ENCODE measurements around the gene DERL3.
"Not testable (repeated sequence)": the region's sequence is repeated elsewhere in the genome, so short reads cannot be mapped to it uniquely, and the experiment has no call there.

Gene DERL3

GRCh38 chr22:23860187-23860586, 21.4 kb upstream of the DERL3 start:
- H3K36me3 ChIP-seq (ENCODE audit: control insufficient read depth, insufficient read depth, low read length, severe bottlenecking); H3K4me3 ChIP-seq (ENCODE audit: low read length); H3K9me3 ChIP-seq (ENCODE audit: control insufficient read depth, low read length); H3K27me3 ChIP-seq (replicated peaks; ENCODE audit: control insufficient read depth, insufficient read depth, low read length); DNase-seq (ENCODE audit: low read depth); H3K9ac ChIP-seq (ENCODE audit: low read length): not testable (repeated sequence)
- peaks cover 16% of the 10 kb centered on the region for H3K4me1 ChIP-seq (ENCODE audit: control insufficient read depth, insufficient read depth, low read length)

- H3K36me3 ChIP-seq (ENCODE audit: control insufficient read depth, insufficient read depth, low read length, severe bottlenecking): no peaks in the 10 kb centered on the region
- no peak for DNase-seq (ENCODE audit: low read depth)
- H3K4me3 ChIP-seq (ENCODE audit: low read length): no peak overlapping the region
- H3K9me3 ChIP-seq (ENCODE audit: control insufficient read depth, low read length): no peaks in the 10 kb centered on the region
- no peak overlapping the region for H3K9ac ChIP-seq (ENCODE audit: low read length)
- no peaks in the 10 kb centered on the region for H3K27me3 ChIP-seq (replicated peaks; ENCODE audit: control insufficient read depth, insufficient read depth, low read length)
- H3K4me1 ChIP-seq (ENCODE audit: control insufficient read depth, insufficient read depth, low read length): peaks cover 16% of the 10 kb centered on the region
Observed at GRCh38 chr22:23859201-23859600, 20.4 kb upstream of the DERL3 start.

- no peaks in the 10 kb centered on the region for H3K36me3 ChIP-seq (ENCODE audit: control insufficient read depth, insufficient read depth, low read length, severe bottlenecking)
- peak overlapping the region; percentile 88 for H3K9ac ChIP-seq (ENCODE audit: low read length)
- no peaks in the 10 kb centered on the region for H3K9me3 ChIP-seq (ENCODE audit: control insufficient read depth, low read length)
- H3K4me3 ChIP-seq (ENCODE audit: low read length): peak overlapping the region; percentile 87
- no peaks in the 10 kb centered on the region for H3K27me3 ChIP-seq (replicated peaks; ENCODE audit: control insufficient read depth, insufficient read depth, low read length)
- no peak for DNase-seq (ENCODE audit: low read depth)
- H3K4me1 ChIP-seq (ENCODE audit: control insufficient read depth, insufficient read depth, low read length): peaks cover 16% of the 10 kb centered on the region
Observed at GRCh38 chr22:23858484-23858815, 19.6 kb upstream of the DERL3 start.

GRCh38 chr22:23857606-23858483, 19.0 kb upstream of the DERL3 start, which contains the start of gene SLC2A11:
Gene SLC2A11 (plus strand): TSS chr22:23857875. CDS start chr22:23858000, 125 bp downstream.
- no peaks in the 10 kb centered on the region for H3K9me3 ChIP-seq (ENCODE audit: control insufficient read depth, low read length)
- H3K36me3 ChIP-seq (ENCODE audit: control insufficient read depth, insufficient read depth, low read length, severe bottlenecking): no peaks in the 10 kb centered on the region
- no peaks in the 10 kb centered on the region for H3K27me3 ChIP-seq (replicated peaks; ENCODE audit: control insufficient read depth, insufficient read depth, low read length)
- H3K4me1 ChIP-seq (ENCODE audit: control insufficient read depth, insufficient read depth, low read length): peaks cover 16% of the 10 kb centered on the region
- peak within 1 kb of the TSS; percentile 87 for H3K4me3 ChIP-seq (ENCODE audit: low read length)
- H3K9ac ChIP-seq (ENCODE audit: low read length): peak within 1 kb of the TSS; percentile 88
- DNase-seq (ENCODE audit: low read depth): peak; percentile 99

- Histone ChIP-seq H3K4me3 (ENCODE audit: low read length) (peak overlapping the region; percentile 87), H3K9me3 (ENCODE audit: control insufficient read depth, low read length) (no peaks in the 10 kb centered on the region), H3K4me1 (ENCODE audit: control insufficient read depth, insufficient read depth, low read length) (peaks cover 16% of the 10 kb centered on the region), H3K27me3 (replicated peaks; ENCODE audit: control insufficient read depth, insufficient read depth, low read length) (no peaks in the 10 kb centered on the region), H3K36me3 (ENCODE audit: control insufficient read depth, insufficient read depth, low read length, severe bottlenecking) (no peaks in the 10 kb centered on the region), H3K9ac (ENCODE audit: low read length) (peak overlapping the region; percentile 88)
- DNase-seq (ENCODE audit: low read depth): peak; percentile 80
Observed at GRCh38 chr22:23856721-23857605, 18.2 kb upstream of the DERL3 start.

- Histone ChIP-seq H3K9ac (ENCODE audit: low read length) (no peak overlapping the region), H3K27me3 (replicated peaks; ENCODE audit: control insufficient read depth, insufficient read depth, low read length) (peaks cover 12% of the 10 kb centered on the region), H3K9me3 (ENCODE audit: control insufficient read depth, low read length) (no peaks in the 10 kb centered on the region), H3K36me3 (ENCODE audit: control insufficient read depth, insufficient read depth, low read length, severe bottlenecking) (no peaks in the 10 kb centered on the region), H3K4me1 (ENCODE audit: control insufficient read depth, insufficient read depth, low read length) (peaks cover 8% of the 10 kb centered on the region), H3K4me3 (ENCODE audit: low read length) (no peak overlapping the region)
- DNase-seq (ENCODE audit: low read depth): no peak
Observed at GRCh38 chr22:23850136-23850611, 11.4 kb upstream of the DERL3 start.

GRCh38 chr22:23849009-23850006, 10.5 kb upstream of the DERL3 start:
- DNase-seq (ENCODE audit: low read depth): peak; percentile 91
- Histone ChIP-seq H3K27me3 (replicated peaks; ENCODE audit: control insufficient read depth, insufficient read depth, low read length) (peaks cover 12% of the 10 kb centered on the region), H3K9ac (ENCODE audit: low read length) (no peak overlapping the region), H3K9me3 (ENCODE audit: control insufficient read depth, low read length) (no peaks in the 10 kb centered on the region), H3K4me3 (ENCODE audit: low read length) (no peak overlapping the region), H3K4me1 (ENCODE audit: control insufficient read depth, insufficient read depth, low read length) (peaks cover 8% of the 10 kb centered on the region), H3K36me3 (ENCODE audit: control insufficient read depth, insufficient read depth, low read length, severe bottlenecking) (no peaks in the 10 kb centered on the region)

GRCh38 chr22:23847991-23848864, 9.4 kb upstream of the DERL3 start:
- H3K9ac ChIP-seq (ENCODE audit: low read length): no peak overlapping the region
- H3K4me1 ChIP-seq (ENCODE audit: control insufficient read depth, insufficient read depth, low read length): peaks cover 8% of the 10 kb centered on the region
- H3K27me3 ChIP-seq (replicated peaks; ENCODE audit: control insufficient read depth, insufficient read depth, low read length): peaks cover 12% of the 10 kb centered on the region
- H3K9me3 ChIP-seq (ENCODE audit: control insufficient read depth, low read length): no peaks in the 10 kb centered on the region
- no peak for DNase-seq (ENCODE audit: low read depth)
- no peaks in the 10 kb centered on the region for H3K36me3 ChIP-seq (ENCODE audit: control insufficient read depth, insufficient read depth, low read length, severe bottlenecking)
- H3K4me3 ChIP-seq (ENCODE audit: low read length): no peak overlapping the region

- H3K9me3 ChIP-seq (ENCODE audit: control insufficient read depth, low read length): no peaks in the 10 kb centered on the region
- H3K27me3 ChIP-seq (replicated peaks; ENCODE audit: control insufficient read depth, insufficient read depth, low read length): peaks cover 12% of the 10 kb centered on the region
- H3K4me3 ChIP-seq (ENCODE audit: low read length): no peak overlapping the region
- H3K4me1 ChIP-seq (ENCODE audit: control insufficient read depth, insufficient read depth, low read length): peaks cover 8% of the 10 kb centered on the region
- H3K36me3 ChIP-seq (ENCODE audit: control insufficient read depth, insufficient read depth, low read length, severe bottlenecking): no peaks in the 10 kb centered on the region
- no peak for DNase-seq (ENCODE audit: low read depth)
- H3K9ac ChIP-seq (ENCODE audit: low read length): no peak overlapping the region
Observed at GRCh38 chr22:23847310-23847920, 8.6 kb upstream of the DERL3 start.

All from adipocyte (in vitro differentiated cells).